ENCODE data around the gene BMI1. TPM values are rescaled to one million over a fixed set of nuclear protein-coding genes. Genes with fewer than 3 reads are reported as not detected.

The BMI1 gene
- polyA plus RNA-seq, 1 experiment: 50.4 TPM

DNA sequence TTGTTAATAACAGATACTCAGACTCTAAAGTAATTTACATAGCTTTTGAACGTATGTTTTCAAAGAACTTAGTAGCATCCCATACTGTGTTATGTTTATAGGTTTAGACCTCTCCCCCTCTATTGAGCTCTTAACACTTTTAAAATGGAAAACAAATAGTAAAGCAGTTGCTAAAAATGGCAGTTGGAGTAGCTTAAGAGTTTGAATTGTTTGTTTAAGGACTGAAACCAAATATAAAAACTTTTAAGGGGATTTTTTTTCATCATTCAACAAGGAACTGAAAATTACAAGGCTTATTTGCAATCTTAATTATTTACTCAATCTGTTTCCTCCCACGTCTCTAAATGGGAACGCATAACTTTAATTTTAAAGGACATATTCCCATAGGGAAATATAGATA, 22.8 kb downstream of the BMI1 start:
- TF ChIP-seq, protein P1, sequence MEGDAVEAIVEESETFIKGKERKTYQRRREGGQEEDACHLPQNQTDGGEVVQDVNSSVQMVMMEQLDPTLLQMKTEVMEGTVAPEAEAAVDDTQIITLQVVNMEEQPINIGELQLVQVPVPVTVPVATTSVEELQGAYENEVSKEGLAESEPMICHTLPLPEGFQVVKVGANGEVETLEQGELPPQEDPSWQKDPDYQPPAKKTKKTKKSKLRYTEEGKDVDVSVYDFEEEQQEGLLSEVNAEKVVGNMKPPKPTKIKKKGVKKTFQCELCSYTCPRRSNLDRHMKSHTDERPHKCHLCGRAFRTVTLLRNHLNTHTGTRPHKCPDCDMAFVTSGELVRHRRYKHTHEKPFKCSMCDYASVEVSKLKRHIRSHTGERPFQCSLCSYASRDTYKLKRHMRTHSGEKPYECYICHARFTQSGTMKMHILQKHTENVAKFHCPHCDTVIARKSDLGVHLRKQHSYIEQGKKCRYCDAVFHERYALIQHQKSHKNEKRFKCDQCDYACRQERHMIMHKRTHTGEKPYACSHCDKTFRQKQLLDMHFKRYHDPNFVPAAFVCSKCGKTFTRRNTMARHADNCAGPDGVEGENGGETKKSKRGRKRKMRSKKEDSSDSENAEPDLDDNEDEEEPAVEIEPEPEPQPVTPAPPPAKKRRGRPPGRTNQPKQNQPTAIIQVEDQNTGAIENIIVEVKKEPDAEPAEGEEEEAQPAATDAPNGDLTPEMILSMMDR (IDR thresholded peaks at IDR 0.05; ENCODE audit: low read depth, low read length): no peak
- Histone ChIP-seq H3K4me3 (ENCODE audit: low read depth, low read length) (no peak overlapping the region), H3K27ac (ENCODE audit: low read depth, low read length) (no peak overlapping the region), H3K9me3 (ENCODE audit: control insufficient read depth, insufficient read depth, low read length) (peaks cover 9% of the 10 kb centered on the region; the same call in 1 of the 2 replicates), H3K27me3 (ENCODE audit: control insufficient read depth, insufficient read depth, low read length) (peaks cover 67% of the 10 kb centered on the region)
- ChIA-PET POLR2A (no interaction called here), CTCF (interaction anchor here (1.4 to 1.9 kb wide), 2 partner anchors 231 to 645 kb away, joined by 4 to 6 read pairs; no protein-coding TSS in a partner anchor)
- no peak for DNase-seq (ENCODE audit: low read depth, low spot score)

DNA sequence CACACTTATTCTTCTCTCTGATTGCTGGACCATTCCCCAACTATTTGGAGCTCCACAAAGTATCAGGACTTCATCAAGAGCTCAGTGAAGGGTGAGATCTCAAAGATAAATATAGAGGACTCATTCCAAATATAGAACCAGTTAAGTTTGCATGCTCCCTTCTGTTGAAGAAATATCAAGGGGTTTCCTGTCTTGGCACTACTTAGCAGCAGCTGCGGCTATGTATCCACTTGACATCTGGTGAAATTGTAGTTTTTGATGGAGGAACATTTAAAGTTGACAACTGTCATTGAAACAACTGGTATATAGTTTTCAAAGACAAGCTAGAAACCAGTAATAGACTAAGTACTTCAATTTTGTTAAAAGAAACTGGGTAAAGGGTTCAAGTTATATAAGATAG, 23.4 kb downstream of the BMI1 start:
- Histone ChIP-seq H3K27ac (ENCODE audit: low read depth, low read length) (no peak overlapping the region), H3K4me3 (ENCODE audit: low read depth, low read length) (no peak overlapping the region), H3K9me3 (ENCODE audit: control insufficient read depth, insufficient read depth, low read length) (peaks cover 9% of the 10 kb centered on the region; the same call in 1 of the 2 replicates), H3K27me3 (ENCODE audit: control insufficient read depth, insufficient read depth, low read length) (peaks cover 62% of the 10 kb centered on the region)
- ChIA-PET CTCF (interaction anchor here (1.9 kb wide), 1 partner anchor 644 kb away, joined by 6 read pairs; no protein-coding TSS in a partner anchor), POLR2A (no interaction called here)
- TF ChIP-seq, protein P1 (IDR thresholded peaks at IDR 0.05; ENCODE audit: low read depth, low read length): no peak
- no peak for DNase-seq (ENCODE audit: low read depth, low spot score)

DNA sequence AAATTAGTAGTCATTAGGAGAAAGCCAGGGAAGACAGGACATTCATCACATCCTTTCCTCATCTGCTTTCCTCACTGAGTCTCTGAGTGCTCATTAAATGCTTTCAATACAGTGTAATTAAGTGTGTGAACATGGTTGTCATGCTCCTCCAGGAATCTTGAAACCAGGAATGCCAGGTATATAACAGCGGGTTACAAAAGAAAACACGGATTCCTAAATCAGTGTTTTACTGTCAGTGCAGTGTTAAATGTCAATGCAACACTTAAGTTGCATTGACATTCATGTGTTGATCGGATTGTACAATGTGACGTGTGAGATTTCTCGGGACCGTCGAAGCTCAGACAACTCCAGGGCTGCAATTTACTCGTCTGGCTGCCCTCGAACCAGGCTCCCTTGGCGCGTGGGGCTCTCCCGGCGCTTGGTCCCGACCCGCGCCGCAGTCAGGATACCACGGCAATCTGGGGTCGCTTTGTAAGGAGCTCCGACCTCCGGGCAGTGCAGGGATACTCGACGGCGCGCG, 23.9 kb downstream of the BMI1 start:
- CTCF ChIA-PET: interaction anchor here (1.9 kb wide), 1 partner anchor 644 kb away, joined by 6 read pairs; no protein-coding TSS in a partner anchor
- POLR2A ChIA-PET: no interaction called here

DNA sequence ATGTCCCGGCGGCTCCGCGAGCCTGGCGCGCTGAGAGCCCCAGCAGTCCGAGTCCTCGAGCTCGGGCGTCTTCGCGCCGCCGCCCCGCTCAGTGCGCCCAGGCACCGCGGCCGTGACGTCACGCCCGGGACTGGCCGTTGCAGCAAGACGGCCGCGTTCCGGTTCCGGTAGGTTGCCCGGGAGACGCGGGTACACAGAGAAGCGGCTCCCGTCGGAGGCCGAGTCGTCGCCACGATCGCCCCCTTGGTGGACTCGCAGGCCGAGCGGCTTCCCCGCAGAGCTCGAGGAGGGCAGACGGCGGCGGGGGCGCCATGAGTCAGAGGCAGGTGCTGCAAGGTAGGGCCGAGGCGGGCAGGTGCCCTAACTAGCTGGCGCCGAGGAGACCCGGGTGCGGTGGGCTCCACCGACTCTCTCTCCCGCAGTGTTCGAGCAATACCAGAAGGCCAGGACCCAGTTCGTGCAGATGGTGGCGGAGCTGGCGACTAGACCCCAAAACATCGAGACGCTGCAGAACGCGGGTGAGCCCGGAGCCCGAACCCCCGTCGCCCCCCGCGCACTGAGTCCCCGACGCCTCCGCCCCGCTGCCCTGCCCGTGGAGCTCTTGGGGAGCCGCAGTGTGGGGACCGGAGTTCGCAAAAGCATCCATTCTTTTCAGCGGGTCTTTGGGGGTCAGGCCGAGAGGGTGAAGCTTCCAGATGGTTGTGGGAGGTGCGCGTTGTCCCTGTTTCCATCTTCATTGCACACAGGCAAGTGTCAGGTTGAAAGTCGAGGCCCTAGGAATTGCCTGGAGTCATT, 24.6 kb downstream of the BMI1 start, which contains the start of gene SPAG6:
TSS of gene SPAG6 (plus strand) at position 196 of the 795 bp plus-strand sequence. CDS start at position 312, 116 bp downstream.
- ChIA-PET CTCF (no interaction called here), POLR2A (no interaction called here)
- H3K27ac ChIP-seq (ENCODE audit: low read depth, low read length): no peak within 1 kb of the TSS
- TF ChIP-seq, protein P1 (IDR thresholded peaks at IDR 0.05; ENCODE audit: low read depth, low read length): no peak
- H3K9me3 ChIP-seq (ENCODE audit: control insufficient read depth, insufficient read depth, low read length): peaks cover 9% of the 10 kb centered on the region; the same call in 1 of the 2 replicates
- H3K4me3 ChIP-seq (ENCODE audit: low read depth, low read length): no peak within 1 kb of the TSS
- peaks cover 57% of the 10 kb centered on the region for H3K27me3 ChIP-seq (ENCODE audit: control insufficient read depth, insufficient read depth, low read length)
- DNase-seq (ENCODE audit: low read depth, low spot score): no peak

More for the DNA sequence above, 23.9 kb downstream of the BMI1 start:
- no peak overlapping the region for H3K27ac ChIP-seq (ENCODE audit: low read depth, low read length)
- TF ChIP-seq, protein P1 (IDR thresholded peaks at IDR 0.05; ENCODE audit: low read depth, low read length): no peak
- peaks cover 57% of the 10 kb centered on the region for H3K27me3 ChIP-seq (ENCODE audit: control insufficient read depth, insufficient read depth, low read length)
- H3K9me3 ChIP-seq (ENCODE audit: control insufficient read depth, insufficient read depth, low read length): peaks cover 9% of the 10 kb centered on the region; the same call in 1 of the 2 replicates
- DNase-seq (ENCODE audit: low read depth, low spot score): no peak
- H3K4me3 ChIP-seq (ENCODE audit: low read depth, low read length): no peak overlapping the region
